NCI-H1436 treated with DMSO at 0.1 percent for 48 hours (cell line): ENCODE results near the gene USB1.

ENCODE experiments used
- DNase-seq: peaks from one replicate; lab custom pipeline; 2025; lab: John Stamatoyannopoulos, UW

Gene USB1

GRCh38 chr16:58049232-58050185 is 48.3 kb downstream of the USB1 start:
- DNase-seq = no peak

DNA sequence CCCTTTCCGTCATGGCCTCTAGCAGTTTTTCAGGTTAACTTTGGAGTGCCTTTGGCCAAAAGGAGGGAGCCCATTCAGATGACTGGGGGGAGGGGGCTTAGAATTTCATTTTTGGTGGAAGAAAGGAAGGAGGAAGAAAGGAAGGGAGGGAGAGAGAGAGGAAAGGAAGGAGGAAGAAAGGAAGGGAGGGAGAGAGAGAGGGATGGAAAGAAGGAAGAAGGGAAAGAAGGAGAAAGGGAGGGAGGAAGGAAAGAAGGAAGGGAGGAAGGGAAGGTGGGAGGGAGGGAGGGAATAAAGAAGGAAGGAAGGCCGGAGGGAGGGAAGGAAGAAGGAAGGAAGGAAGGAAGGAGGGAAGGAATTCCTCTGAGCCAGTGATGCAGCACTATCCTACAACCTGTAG is 50.1 kb downstream of the USB1 start:
- DNase-seq = no peak

GRCh38 chr16:58051821-58052603 is 50.8 kb downstream of the USB1 start:
- no peak for DNase-seq

DNA sequence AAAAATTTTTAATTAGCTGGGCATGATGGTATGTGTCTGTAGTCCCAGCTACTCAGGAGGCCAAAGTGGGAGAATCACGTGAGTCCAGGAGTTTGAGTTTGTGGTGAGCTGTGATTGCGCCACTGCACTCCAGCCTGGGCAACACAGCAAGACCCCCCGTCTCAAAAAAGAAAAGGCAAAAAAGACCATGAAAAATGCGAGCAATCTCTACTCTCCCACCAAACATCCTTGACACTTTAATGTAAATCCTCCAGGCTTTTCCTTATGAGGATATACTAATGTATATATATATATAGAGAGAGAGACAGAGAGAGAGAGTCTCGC is 52.4 kb downstream of the USB1 start:
- DNase-seq = no peak

- no peak for DNase-seq
These were observed 53.1 kb downstream of the USB1 start for GRCh38 chr16:58054289-58054688.

DNA sequence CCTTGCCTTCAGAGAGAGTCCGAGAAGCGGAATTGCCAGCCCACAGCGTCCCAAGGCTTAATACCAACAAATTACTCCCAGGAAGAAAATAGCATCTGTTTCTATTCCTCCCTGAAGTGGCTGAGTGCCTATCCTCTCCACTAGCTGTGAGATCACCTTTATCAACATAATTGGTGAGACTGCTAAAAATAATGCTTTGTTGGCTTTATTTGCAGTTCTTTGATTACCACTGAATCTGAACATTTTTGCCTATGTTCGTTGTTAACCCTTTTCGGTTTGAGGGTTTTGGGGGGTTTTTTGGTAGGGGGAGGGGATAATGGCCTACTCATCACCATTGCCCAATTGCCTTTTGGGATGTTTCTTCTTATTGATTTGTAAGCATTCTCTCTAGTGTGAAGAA is 55.4 kb downstream of the USB1 start:
- DNase-seq = no peak

DNA sequence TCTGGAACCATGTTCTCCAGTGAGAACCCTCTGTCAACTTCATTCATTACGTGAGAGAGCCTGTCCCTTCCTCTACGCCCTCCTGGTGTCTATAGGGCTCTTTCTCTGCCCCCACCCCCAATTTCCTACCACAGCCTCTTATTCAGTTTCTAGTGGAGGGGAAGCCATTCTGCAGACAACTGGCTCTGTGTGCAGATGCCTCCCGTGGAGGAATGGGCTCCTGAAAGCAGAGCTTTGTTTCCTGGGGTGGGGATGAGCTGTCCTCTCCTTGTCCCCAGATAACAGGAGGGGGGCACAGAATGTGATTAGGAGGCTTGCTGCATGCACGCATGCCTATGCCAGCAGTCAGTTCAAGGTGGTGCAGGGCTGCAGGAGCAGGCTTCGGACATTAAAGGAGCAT is 55.9 kb downstream of the USB1 start:
- DNase-seq = no peak

GRCh38 chr16:58057784-58058183 is 56.6 kb downstream of the USB1 start:
- DNase-seq = no peak

DNA sequence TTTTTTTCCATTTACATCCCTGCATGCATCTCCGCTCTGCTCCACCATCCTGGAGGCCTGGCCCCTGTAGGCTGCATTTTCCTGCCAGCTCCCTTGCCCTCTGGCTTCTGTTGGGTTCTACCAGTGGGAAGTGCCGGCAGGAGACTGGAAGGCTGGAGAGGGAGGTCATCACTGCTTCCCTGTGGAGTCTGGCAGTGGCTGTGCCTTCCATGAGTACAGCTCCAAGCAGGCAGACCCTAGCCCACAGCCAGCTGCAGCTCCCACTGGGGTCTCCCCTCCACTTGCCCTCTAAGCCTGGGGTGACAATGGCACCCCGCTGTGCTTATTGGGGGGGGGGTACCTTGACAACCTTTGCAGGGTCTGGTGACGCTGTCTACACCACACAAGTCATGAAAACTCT is 61.6 kb downstream of the USB1 start:
- no peak for DNase-seq

DNA sequence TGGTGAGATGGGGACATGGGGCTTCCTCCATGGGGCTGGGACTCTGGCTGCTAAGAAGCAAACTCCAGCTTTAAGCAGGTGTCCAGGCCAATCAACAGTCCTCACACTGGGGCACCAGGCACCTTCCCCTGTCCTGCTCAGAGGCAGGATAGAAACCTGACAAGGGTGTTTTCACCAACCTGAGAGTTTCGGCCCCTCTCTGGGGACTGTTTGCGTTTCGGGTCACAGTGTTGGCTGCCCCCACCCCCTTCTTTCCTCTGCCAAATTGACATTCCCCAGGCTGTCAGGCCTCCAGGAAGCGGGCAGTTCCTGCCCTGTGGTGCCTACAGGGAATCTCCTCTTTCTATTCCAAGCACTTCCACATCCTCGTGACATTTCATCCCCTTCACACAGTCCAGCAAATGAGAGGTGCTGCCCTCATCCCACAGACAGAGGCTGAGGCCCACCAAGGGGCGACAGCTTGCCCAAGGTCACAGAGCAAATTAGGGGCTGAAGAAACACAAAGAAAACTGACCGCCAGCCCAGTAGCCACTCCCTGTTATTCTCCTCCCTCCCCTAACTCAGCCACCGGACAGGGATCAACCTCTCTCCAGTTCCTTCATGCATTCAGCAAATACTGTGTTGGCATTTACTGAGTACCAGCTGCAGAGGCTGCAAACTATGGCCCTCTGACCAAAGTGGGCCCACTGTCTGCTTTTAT is 62.3 kb downstream of the USB1 start:
- no peak for DNase-seq

GRCh38 chr16:58070585-58070984 is 69.4 kb downstream of the USB1 start:
- DNase-seq = no peak
